Measurements from ENCODE around the gene ITIH3.

DNA sequence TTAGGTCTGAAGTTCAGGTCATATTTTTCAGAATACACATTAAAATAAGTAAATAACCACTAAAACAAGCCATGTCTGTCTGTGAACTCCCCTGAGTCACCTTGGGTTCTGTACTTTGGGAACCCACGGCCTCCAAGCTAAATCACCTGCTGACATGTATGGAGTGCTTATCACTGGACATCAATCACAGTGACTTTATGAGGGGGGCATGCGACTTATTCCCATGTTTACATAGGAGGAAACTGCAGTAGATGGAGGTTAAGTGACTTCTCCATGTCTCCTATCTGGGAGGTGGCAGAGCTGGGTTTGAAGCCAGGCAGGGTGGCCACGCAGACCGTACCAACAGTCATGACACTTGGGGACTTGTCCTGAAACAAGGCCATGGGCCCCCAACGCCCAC is 27.8 kb downstream of the ITIH3 start:
- no peak for TF ChIP-seq FOSL2 (IDR thresholded peaks at IDR 0.05; ENCODE audit: borderline replicate concordance, low read depth)
- TF ChIP-seq, protein P1, sequence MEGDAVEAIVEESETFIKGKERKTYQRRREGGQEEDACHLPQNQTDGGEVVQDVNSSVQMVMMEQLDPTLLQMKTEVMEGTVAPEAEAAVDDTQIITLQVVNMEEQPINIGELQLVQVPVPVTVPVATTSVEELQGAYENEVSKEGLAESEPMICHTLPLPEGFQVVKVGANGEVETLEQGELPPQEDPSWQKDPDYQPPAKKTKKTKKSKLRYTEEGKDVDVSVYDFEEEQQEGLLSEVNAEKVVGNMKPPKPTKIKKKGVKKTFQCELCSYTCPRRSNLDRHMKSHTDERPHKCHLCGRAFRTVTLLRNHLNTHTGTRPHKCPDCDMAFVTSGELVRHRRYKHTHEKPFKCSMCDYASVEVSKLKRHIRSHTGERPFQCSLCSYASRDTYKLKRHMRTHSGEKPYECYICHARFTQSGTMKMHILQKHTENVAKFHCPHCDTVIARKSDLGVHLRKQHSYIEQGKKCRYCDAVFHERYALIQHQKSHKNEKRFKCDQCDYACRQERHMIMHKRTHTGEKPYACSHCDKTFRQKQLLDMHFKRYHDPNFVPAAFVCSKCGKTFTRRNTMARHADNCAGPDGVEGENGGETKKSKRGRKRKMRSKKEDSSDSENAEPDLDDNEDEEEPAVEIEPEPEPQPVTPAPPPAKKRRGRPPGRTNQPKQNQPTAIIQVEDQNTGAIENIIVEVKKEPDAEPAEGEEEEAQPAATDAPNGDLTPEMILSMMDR (IDR thresholded peaks at IDR 0.05), result no peak
- no peak for TF ChIP-seq SMC3 (IDR thresholded peaks at IDR 0.05; ENCODE audit: low read depth, low read length)
- TF ChIP-seq POLR2AphosphoS5 (IDR thresholded peaks at IDR 0.05; ENCODE audit: low read depth, low read length), result no peak
- no peak for TF ChIP-seq SIN3A (IDR thresholded peaks at IDR 0.05; ENCODE audit: borderline replicate concordance, low read depth, low read length)
